K562 (cell line): ENCODE measurements around the gene ACOT9. TPM values are rescaled to one million over a fixed set of nuclear protein-coding genes. Genes with fewer than 3 reads are reported as not detected.

Source experiments
- ATAC-seq: fragments of 200-7000 bp; cut with Tn5 transposase; 3 replicates; pipeline ENCODE4 v1.9.1; 2020; ENCODE audit warnings: moderate library complexity
- BruUV-seq: library from RNA; stranded (reverse); fragments of 400-500 nt; replicated peaks from 2 replicates; lab custom pipeline; 2021; lab: Mats Ljungman, UMichigan
- CTCF ChIA-PET: fragments of 300-600 bp; formaldehyde crosslinking; extraction: SDS; loops from one replicate; lab custom pipeline; 2021; ENCODE audit warnings: low intra/inter-chr PET ratio; lab: Yijun Ruan, JAX
- POLR2A ChIA-PET: fragments of 300-600, 350-650 bp; sonication (Branson Sonifier 250); formaldehyde crosslinking; extraction: SDS; loops from one replicate; lab custom pipeline; 2021; ENCODE audit warnings: antibody characterized with exemption, inconsistent platforms; lab: Yijun Ruan, JAX
- DNase-seq, 4 experiments: peaks; one replicate each; pipeline versions ENCODE4 v3.0.0 to v3.0.0-alpha.2; 2011 to 2018; ENCODE audit warnings: low spot score in 3 of 4, mixed read lengths in 3 of 4; ENCODE audit errors: extremely low read depth in 1 of 4
- FAIRE-seq: peaks from 2 replicates; lab custom pipeline; 2011; peaks lifted over from hg19 to GRCh38; lab: Jason Lieb, UNC
- H2AFZ ChIP-seq: 2 replicates; pipeline ENCODE4 v1.6.0; 2011; ENCODE audit warnings: low read depth, low read length, control low read depth, inconsistent platforms
- H3K27ac ChIP-seq: fragments of 200-600 bp; 3 replicates; pipeline ENCODE4 v1.8.0; 2011; ENCODE audit warnings: low read depth, mild to moderate bottlenecking, control low read depth, inconsistent platforms, low read length, moderate library complexity, mixed read lengths; ENCODE audit errors: extremely low read depth
- H3K27me3 ChIP-seq, 2 experiments: fragments of 300-600 bp in 1 of 2; 2 replicates in 1 of 2; 3 replicates in 1 of 2; pipeline versions ENCODE4 v1.6.0 to v1.8.0; 2011; ENCODE audit warnings: inconsistent platforms in 2 of 2, low read length in 2 of 2, mild to moderate bottlenecking in 1 of 2, mixed read lengths in 1 of 2, moderate library complexity in 1 of 2; ENCODE audit not compliant: control insufficient read depth in 2 of 2, insufficient read depth in 2 of 2
- H3K36me3 ChIP-seq: fragments of 300-600 bp; 3 replicates; pipeline ENCODE4 v1.8.0; 2011; ENCODE audit warnings: mild to moderate bottlenecking, low read length, inconsistent platforms; ENCODE audit not compliant: control insufficient read depth, insufficient read depth
- H3K4me1 ChIP-seq, 2 experiments: fragments of 200-600 bp in 1 of 2; replicated peaks in 1 of 2; 2 replicates in 1 of 2; 3 replicates in 1 of 2; pipeline versions ENCODE4 v1.5.1 to v1.8.0; 2011; ENCODE audit warnings: inconsistent platforms in 2 of 2, low read length in 2 of 2, mild to moderate bottlenecking in 1 of 2, mixed read lengths in 1 of 2, moderate library complexity in 1 of 2; ENCODE audit not compliant: control insufficient read depth in 2 of 2, insufficient read depth in 2 of 2
- H3K4me2 ChIP-seq: 2 replicates; pipeline ENCODE4 v1.6.1; 2011; ENCODE audit warnings: low read length, control low read depth, inconsistent platforms, mixed read lengths; ENCODE audit not compliant: insufficient read depth
- H3K4me3 ChIP-seq: fragments of 200-600 bp; sonication (generic), shearing (Covaris generic); 2 replicates; pipeline ENCODE4 v1.5.1; 2016; ENCODE audit warnings: control low read depth, inconsistent platforms
- H3K79me2 ChIP-seq: fragments of 200-600 bp; 3 replicates; pipeline ENCODE4 v1.8.0; 2011; ENCODE audit warnings: low read length, inconsistent platforms; ENCODE audit not compliant: control insufficient read depth, insufficient read depth
- H3K9ac ChIP-seq, 2 experiments: 2 replicates each; pipeline versions ENCODE4 v1.6.0 to v1.6.1; 2011; ENCODE audit warnings: low read depth in 2 of 2, low read length in 2 of 2, control low read depth in 1 of 2, inconsistent platforms in 1 of 2, mild to moderate bottlenecking in 1 of 2, mixed read lengths in 1 of 2; ENCODE audit not compliant: insufficient read depth in 1 of 2
- H3K9me1 ChIP-seq: one replicate; pipeline ENCODE4 v1.6.0; 2011; ENCODE audit warnings: inconsistent platforms, mild to moderate bottlenecking, low read length, moderate library complexity; ENCODE audit not compliant: control insufficient read depth, insufficient read depth
- H3K9me3 ChIP-seq: replicated peaks from 2 replicates; pipeline ENCODE4 v1.5.1; 2011; ENCODE audit warnings: low read depth, low read length, inconsistent platforms; ENCODE audit not compliant: control insufficient read depth, insufficient read depth
- H4K20me1 ChIP-seq: replicated peaks from 2 replicates; pipeline ENCODE4 v1.6.1; 2011; ENCODE audit warnings: low read length, inconsistent platforms, mixed read lengths; ENCODE audit not compliant: control insufficient read depth, insufficient read depth
- BRF1 ChIP-seq: IDR thresholded peaks from 3 replicates; pipeline ENCODE4 v1.6.1; 2011; ENCODE audit warnings: borderline replicate concordance, mild to moderate bottlenecking; ENCODE audit not compliant: insufficient read length; ENCODE audit errors: extremely low read depth
- ESRRA ChIP-seq: fragments of 450-650 bp; IDR thresholded peaks from 2 replicates; pipeline ENCODE4 v1.6.1; 2014; ENCODE audit warnings: low read depth, mild to moderate bottlenecking, moderate library complexity, borderline replicate concordance
- FOXK2 ChIP-seq, 2 experiments: fragments of 450-650 bp; IDR thresholded peaks in 1 of 2; conservative IDR thresholded peaks in 1 of 2; 2 replicates each; pipeline ENCODE4 v1.6.1; 2016; ENCODE audit warnings: low read depth in 2 of 2, mild to moderate bottlenecking in 1 of 2
- GABPB2 ChIP-seq: fragments of 250-450 bp; sonication (Bioruptor Pico); conservative IDR thresholded peaks from 2 replicates; pipeline ENCODE4 v1.5.1; 2021; ENCODE audit warnings: mild to moderate bottlenecking
- HDAC2 ChIP-seq: fragments of 450-650 bp; IDR thresholded peaks from 2 replicates; pipeline ENCODE4 v1.6.1; 2016; ENCODE audit warnings: mild to moderate bottlenecking
- KDM1A ChIP-seq, 2 experiments: fragments of 450-650 bp; IDR thresholded peaks; 2 replicates each; pipeline ENCODE4 v1.6.1; 2016; ENCODE audit warnings: mild to moderate bottlenecking in 2 of 2
- KLF13 ChIP-seq: fragments of 450-650 bp; IDR thresholded peaks from 2 replicates; pipeline ENCODE4 v1.6.1; 2016; ENCODE audit warnings: missing genetic modification characterization, low read depth, mild to moderate bottlenecking, missing compliant biosample characterization, moderate library complexity, borderline replicate concordance
- SUPT5H ChIP-seq: fragments of 450-650 bp; IDR thresholded peaks from 2 replicates; pipeline ENCODE4 v1.6.1; 2016
- XRCC3 ChIP-seq: fragments of 450-650 bp; IDR thresholded peaks from 2 replicates; pipeline ENCODE4 v1.6.1; 2017; ENCODE audit warnings: mild to moderate bottlenecking, moderate library complexity
- WGBS: fragments of 100-300 bp; shearing (Covaris generic); methylation state at CpG from one replicate; pipeline ENCODE4 v1.1.6; 2016; ENCODE audit warnings: low coverage, mixed read lengths; ENCODE audit not compliant: insufficient coverage; ENCODE audit errors: missing lambda C conversion rate; 5-methylcytosine and 5-hydroxymethylcytosine counted together
- in situ Hi-C: fragments of 300-500 bp; cut with MboI; formaldehyde crosslinking; loops from 4 replicates; pipeline ENCODE4 v1.15.0; 2018; ENCODE audit warnings: inconsistent platforms, mixed read lengths
- intact Hi-C: fragments of 100-400 bp; cut with micrococcal nuclease; formaldehyde crosslinking; loops from 2 replicates; pipeline ENCODE4 v1.14.2; 2022
- polyA plus RNA-seq, 8 experiments: library from polyadenylated mRNA; depleted of rRNA in 4 of 8; stranded (reverse) in 5 of 8; unstranded in 3 of 8; fragments of >200 nt; fragmentation: Nextera tagmentation in 2 of 8; fragmentation: Illumina TruSeq in 1 of 8; extraction: Ambion mirVana in 2 of 8; extraction: Trizol in 1 of 8; gene quantifications; 2 replicates each; pipeline versions ENCODE4 v1.2.1 to v1.2.3, GENCODE V29; 2011 to 2014; ENCODE audit warnings: inconsistent platforms in 1 of 8, missing spikeins in 1 of 8
- total RNA-seq, 7 experiments: library from RNA; depleted of rRNA in 6 of 7; stranded (reverse); fragments of >200 nt in 6 of 7; fragmentation: Illumina TruSeq in 2 of 7; extraction: Trizol in 2 of 7; gene quantifications; 2 replicates each; pipeline versions ENCODE4 v1.2.1 to v1.2.3, GENCODE V29; 2011 to 2021; ENCODE audit warnings: low replicate concordance in 1 of 7
- TF ChIP-seq, protein P1 (sequence below): fragments of 150-350 bp; conservative IDR thresholded peaks from 2 replicates; pipeline ENCODE4 v1.6.1; 2014; ENCODE audit warnings: low read length
- TF ChIP-seq, protein P2 (sequence below): fragments of 450-650 bp; formaldehyde crosslinking; IDR thresholded peaks from 2 replicates; pipeline ENCODE4 v1.4.0; 2022; ENCODE audit warnings: missing genetic modification characterization
- TF ChIP-seq, protein P3 (sequence below), 2 experiments: fragments of 450-650 bp; IDR thresholded peaks; 2 replicates each; pipeline ENCODE4 v1.6.1; 2018; ENCODE audit warnings: mild to moderate bottlenecking in 2 of 2, low read depth in 1 of 2; ENCODE audit not compliant: partially characterized antibody in 2 of 2

ACOT9 gene
- total and polyA plus RNA-seq, 9 of the 15 experiments (the other 6 are each of a cell fraction or from before 2014, with no cell fraction given): 31.2 to 80.9 (median 45.3) TPM

DNA sequence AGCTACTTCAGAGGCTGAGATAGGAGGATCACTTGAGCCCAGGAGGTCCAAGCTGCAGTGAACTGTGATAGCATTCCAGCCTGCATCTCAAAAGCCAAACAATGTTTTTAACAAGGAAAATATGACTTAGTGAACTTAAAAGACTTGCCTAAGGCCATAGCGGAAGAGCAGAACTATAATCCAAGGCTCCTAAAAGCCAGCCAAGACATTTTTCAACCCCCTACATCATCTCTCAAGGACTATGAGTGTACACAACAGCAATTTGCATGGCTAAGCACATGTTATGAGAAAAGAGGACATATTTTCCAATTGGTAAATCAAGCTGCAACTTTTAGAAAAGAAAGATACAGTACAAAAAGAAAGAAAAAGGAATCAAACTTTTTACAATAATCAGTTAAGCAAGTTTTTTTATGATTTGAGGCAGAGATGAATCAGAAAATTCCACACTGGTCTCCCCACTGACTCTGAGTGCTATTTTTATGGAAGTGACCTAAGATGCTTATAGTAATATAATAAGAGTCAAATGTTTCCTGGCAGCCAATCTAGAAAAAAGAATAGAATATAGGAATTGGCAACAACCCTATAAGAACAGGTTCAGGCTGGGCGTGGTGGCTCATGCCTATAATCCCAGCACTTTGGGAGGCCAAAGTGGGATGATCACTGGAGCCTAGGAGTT lies 9.8 kb upstream of the ACOT9 start:
- in situ Hi-C loops: no loop called here
- FAIRE-seq: no peak
- no peak overlapping the region for H3K9ac ChIP-seq
- TF ChIP-seq BRF1 (no peak), ESRRA (no peak), SUPT5H (no peak), HDAC2 (no peak), KDM1A (IDR thresholded peaks at IDR 0.05) (no peak), XRCC3 (no peak), FOXK2 (conservative IDR thresholded peaks at IDR 0.05 in 1 of 2, IDR thresholded peaks at IDR 0.05 in 1 of 2; ENCODE audit: low read depth in 2 of 2) (no peak), GABPB2 (CRISPR knock-in tag) (no peak), KLF13 (tag) (no peak)
- TF ChIP-seq, protein P1, sequence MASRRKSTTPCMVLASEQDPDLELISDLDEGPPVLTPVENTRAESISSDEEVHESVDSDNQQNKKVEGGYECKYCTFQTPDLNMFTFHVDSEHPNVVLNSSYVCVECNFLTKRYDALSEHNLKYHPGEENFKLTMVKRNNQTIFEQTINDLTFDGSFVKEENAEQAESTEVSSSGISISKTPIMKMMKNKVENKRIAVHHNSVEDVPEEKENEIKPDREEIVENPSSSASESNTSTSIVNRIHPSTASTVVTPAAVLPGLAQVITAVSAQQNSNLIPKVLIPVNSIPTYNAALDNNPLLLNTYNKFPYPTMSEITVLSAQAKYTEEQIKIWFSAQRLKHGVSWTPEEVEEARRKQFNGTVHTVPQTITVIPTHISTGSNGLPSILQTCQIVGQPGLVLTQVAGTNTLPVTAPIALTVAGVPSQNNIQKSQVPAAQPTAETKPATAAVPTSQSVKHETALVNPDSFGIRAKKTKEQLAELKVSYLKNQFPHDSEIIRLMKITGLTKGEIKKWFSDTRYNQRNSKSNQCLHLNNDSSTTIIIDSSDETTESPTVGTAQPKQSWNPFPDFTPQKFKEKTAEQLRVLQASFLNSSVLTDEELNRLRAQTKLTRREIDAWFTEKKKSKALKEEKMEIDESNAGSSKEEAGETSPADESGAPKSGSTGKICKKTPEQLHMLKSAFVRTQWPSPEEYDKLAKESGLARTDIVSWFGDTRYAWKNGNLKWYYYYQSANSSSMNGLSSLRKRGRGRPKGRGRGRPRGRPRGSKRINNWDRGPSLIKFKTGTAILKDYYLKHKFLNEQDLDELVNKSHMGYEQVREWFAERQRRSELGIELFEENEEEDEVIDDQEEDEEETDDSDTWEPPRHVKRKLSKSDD: no peak
- TF ChIP-seq, protein P2, sequence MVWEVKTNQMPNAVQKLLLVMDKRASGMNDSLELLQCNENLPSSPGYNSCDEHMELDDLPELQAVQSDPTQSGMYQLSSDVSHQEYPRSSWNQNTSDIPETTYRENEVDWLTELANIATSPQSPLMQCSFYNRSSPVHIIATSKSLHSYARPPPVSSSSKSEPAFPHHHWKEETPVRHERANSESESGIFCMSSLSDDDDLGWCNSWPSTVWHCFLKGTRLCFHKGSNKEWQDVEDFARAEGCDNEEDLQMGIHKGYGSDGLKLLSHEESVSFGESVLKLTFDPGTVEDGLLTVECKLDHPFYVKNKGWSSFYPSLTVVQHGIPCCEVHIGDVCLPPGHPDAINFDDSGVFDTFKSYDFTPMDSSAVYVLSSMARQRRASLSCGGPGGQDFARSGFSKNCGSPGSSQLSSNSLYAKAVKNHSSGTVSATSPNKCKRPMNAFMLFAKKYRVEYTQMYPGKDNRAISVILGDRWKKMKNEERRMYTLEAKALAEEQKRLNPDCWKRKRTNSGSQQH (CRISPR knock-in tag): no peak
- TF ChIP-seq, protein P3, sequence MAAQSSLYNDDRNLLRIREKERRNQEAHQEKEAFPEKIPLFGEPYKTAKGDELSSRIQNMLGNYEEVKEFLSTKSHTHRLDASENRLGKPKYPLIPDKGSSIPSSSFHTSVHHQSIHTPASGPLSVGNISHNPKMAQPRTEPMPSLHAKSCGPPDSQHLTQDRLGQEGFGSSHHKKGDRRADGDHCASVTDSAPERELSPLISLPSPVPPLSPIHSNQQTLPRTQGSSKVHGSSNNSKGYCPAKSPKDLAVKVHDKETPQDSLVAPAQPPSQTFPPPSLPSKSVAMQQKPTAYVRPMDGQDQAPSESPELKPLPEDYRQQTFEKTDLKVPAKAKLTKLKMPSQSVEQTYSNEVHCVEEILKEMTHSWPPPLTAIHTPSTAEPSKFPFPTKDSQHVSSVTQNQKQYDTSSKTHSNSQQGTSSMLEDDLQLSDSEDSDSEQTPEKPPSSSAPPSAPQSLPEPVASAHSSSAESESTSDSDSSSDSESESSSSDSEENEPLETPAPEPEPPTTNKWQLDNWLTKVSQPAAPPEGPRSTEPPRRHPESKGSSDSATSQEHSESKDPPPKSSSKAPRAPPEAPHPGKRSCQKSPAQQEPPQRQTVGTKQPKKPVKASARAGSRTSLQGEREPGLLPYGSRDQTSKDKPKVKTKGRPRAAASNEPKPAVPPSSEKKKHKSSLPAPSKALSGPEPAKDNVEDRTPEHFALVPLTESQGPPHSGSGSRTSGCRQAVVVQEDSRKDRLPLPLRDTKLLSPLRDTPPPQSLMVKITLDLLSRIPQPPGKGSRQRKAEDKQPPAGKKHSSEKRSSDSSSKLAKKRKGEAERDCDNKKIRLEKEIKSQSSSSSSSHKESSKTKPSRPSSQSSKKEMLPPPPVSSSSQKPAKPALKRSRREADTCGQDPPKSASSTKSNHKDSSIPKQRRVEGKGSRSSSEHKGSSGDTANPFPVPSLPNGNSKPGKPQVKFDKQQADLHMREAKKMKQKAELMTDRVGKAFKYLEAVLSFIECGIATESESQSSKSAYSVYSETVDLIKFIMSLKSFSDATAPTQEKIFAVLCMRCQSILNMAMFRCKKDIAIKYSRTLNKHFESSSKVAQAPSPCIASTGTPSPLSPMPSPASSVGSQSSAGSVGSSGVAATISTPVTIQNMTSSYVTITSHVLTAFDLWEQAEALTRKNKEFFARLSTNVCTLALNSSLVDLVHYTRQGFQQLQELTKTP (IDR thresholded peaks at IDR 0.05; ENCODE audit: low read depth in 1 of 2, partially characterized antibody in 2 of 2): no peak

More for the DNA sequence above, 9.8 kb upstream of the ACOT9 start:
- Histone ChIP-seq H3K4me3 (no peak overlapping the region), H3K27me3 (no peaks in the 10 kb centered on the region), H3K4me1 (peaks cover 0 to 3% of the 10 kb centered on the region in 2 experiments; a peak in 2 of 5 replicates), H2AFZ (no peak overlapping the region), H3K79me2 (no peaks in the 10 kb centered on the region), H3K27ac (no peak overlapping the region), H3K4me2 (no peak overlapping the region), H4K20me1 (no peaks in the 10 kb centered on the region), H3K36me3 (no peaks in the 10 kb centered on the region), H3K9me3 (no peaks in the 10 kb centered on the region), H3K9me1 (no peaks in the 10 kb centered on the region)
- BruUV-seq: no TSS peak
- ATAC-seq (no peak), DNase-seq (no peak)
- POLR2A ChIA-PET: interaction anchor here (0.6 to 1.4 kb wide), 2 partner anchors 9 to 301 kb away, joined by 3 to 5 read pairs; partner anchors contain the start of gene EIF2S3
- CTCF ChIA-PET: no interaction called here
- intact Hi-C loops: no loop called here
- 63% methylated on average over 2 of the region's 2 CpGs for WGBS
